NT2/D1 (cell line): ENCODE measurements around the gene MALT1.

Source experiments
- SUZ12 ChIP-seq: IDR thresholded peaks from 2 replicates; pipeline ENCODE4 v1.6.1; 2011; ENCODE audit not compliant: insufficient read length, insufficient read depth; ENCODE audit errors: extremely low read depth
- YY1 ChIP-seq: IDR thresholded peaks from 2 replicates; pipeline ENCODE4 v1.6.1; 2011; ENCODE audit not compliant: insufficient read length, insufficient read depth
- ZNF274 ChIP-seq: IDR thresholded peaks from 2 replicates; pipeline ENCODE4 v1.6.1; 2011; ENCODE audit warnings: mild to moderate bottlenecking, low read depth, low read length

GRCh38 chr18:58762781-58763171, 91.5 kb downstream of the MALT1 start:
- no peak for TF ChIP-seq YY1
- TF ChIP-seq ZNF274 = no peak
- no peak for TF ChIP-seq SUZ12
